Stimulated activated CD4-positive, alpha-beta T cell treated with anti-CD3 and anti-CD28 coated beads, Interleukin-15, amount 100 ng/mL, for 1 hour (primary cell): ENCODE data around the gene AP2S1.
"Not testable (repeated sequence)": the region's sequence is repeated elsewhere in the genome, so short reads cannot be mapped to it uniquely, and the experiment has no call there.

Experiments used
- DNase-seq, 2 donors: peaks; one replicate each; pipeline ENCODE4 v3.0.0-alpha.2; 2020; ENCODE audit warnings: low read depth in 1 of 2, low spot score in 1 of 2

AP2S1 gene

GRCh38 chr19:46844067-46844489 lies 6.6 kb downstream of the AP2S1 start:
- no peak for DNase-seq

GRCh38 chr19:46842791-46843190 lies 7.9 kb downstream of the AP2S1 start:
- no peak for DNase-seq

- DNase-seq: no peak
Measured at GRCh38 chr19:46841458-46842083, 9.1 kb downstream of the AP2S1 start.

DNA sequence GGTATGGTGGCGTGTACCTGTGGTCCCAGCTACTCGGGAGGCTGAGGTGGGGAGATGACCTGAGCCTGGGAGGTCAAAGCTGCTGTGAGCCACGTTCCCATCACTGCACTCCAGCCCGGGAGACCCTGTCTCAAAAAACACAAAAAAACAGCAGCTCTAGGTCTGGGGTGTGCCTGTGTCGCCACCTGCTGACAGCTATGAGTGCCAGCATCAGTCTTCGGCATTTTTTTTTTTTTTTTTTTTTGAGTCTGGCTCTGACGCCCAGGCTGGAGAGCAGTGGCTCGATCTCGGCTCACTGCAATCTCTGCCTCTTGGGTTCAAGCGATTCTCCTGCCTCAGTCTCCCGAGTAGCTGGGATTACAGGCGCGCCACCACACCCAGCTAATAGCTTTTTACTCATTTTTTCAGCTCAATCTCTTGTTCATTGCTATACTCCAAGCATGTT lies 10.1 kb downstream of the AP2S1 start:
- peak; percentile 20 to 27 for DNase-seq

GRCh38 chr19:46839752-46840497 lies 10.7 kb downstream of the AP2S1 start:
- DNase-seq: no peak

- DNase-seq: no peak
Measured at GRCh38 chr19:46838160-46838559, 12.5 kb downstream of the AP2S1 start.

DNA sequence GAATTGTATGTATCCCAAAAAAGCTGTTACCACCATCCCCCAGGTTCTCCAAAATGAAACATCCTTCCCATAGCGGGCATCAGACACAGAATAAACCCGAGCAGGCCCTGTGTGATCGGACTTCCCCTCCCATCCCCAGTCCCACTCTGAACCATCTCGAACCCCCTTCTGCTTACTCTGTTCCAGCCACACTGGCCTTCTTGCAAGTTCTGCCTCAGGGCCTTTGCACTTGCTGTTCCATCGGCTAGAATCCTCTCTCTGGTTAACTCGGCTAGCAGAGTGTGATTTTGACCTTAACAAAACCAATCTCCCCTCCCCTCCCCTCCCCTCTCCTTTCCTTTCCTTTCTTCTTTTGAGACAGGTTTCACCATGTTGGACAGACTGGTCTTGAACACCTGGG lies 15.7 kb downstream of the AP2S1 start:
- DNase-seq: no peak

DNA sequence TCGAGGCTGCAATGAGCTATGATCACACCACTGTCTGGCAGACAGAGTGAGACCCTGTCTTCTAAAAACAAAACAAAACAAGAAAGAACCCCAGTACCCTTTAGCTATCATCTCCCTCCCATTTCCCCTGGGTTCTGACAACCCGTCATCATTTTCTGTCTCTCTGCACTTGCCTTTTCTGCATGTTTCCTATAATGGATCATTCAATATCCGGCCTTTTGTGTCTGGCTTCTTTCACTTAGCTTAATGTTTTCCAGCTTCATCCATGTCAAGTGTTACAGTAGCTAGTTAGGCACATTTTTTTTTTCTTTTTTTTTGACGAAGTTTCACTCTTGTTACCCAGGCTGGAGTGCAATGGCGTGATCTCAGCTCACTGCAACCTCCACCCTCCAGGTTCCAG lies 16.5 kb downstream of the AP2S1 start:
- no peak for DNase-seq

DNA sequence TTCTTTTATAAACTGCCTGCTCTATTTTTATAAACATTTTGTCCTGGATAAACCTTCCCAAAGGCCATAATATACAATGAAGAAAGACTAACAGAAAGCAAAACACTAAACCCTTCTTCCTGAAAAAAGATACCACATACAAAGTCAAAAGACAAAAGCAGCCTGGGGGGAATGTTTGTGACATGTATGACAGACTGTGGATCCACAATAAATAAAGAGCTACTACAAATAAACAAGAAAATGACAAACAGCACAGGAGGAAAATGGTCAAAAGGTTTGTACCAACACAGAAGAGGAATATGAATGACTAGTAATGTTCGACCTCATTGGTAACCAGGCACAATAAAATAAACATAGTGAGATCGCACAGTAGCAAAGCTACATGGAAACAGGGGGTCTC lies 19.8 kb downstream of the AP2S1 start:
- no peak for DNase-seq

DNA sequence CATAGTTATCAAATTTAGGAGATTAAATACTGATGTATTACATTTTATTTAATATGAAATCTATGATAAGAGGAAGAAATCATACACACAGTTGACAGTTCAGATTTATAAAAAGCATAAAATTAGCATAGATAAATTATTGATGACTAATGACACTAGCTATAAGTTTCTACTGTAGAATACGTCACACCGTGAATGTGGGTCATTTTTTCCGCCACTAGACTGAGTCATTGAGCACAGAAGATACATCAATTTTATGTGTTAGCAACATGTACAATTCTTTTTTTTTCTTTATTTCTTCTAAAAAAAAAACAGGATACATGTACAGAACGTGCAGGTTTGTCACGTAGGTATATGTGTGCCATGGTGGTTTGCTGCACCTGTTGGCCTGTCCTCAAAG lies 22.2 kb downstream of the AP2S1 start:
- no peak for DNase-seq

GRCh38 chr19:46825731-46826055 lies 25.0 kb downstream of the AP2S1 start:
- DNase-seq: no peak

GRCh38 chr19:46824890-46825730 lies 25.5 kb downstream of the AP2S1 start:
- no peak for DNase-seq

- DNase-seq: no peak
Measured at GRCh38 chr19:46823049-46823448, 27.6 kb downstream of the AP2S1 start.

DNA sequence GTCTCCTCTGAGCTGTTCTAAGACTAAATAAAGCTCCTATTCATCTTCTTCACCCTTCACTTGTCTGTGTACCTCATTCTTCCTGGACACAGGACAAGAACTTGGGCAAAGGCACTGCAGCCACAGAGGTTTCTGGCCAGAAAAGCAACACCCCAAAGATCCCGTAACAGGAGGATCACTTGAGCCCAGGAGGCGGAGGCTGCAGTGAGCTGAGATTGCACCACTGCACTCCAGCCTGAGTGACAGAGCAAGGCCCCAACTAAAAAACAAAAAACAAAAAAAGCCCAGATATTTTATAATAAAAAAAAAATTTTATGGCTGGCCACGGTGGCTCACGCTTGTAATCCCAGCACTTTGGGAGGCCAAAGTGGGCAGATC lies 28.2 kb downstream of the AP2S1 start:
- not testable (repeated sequence) for DNase-seq

DNA sequence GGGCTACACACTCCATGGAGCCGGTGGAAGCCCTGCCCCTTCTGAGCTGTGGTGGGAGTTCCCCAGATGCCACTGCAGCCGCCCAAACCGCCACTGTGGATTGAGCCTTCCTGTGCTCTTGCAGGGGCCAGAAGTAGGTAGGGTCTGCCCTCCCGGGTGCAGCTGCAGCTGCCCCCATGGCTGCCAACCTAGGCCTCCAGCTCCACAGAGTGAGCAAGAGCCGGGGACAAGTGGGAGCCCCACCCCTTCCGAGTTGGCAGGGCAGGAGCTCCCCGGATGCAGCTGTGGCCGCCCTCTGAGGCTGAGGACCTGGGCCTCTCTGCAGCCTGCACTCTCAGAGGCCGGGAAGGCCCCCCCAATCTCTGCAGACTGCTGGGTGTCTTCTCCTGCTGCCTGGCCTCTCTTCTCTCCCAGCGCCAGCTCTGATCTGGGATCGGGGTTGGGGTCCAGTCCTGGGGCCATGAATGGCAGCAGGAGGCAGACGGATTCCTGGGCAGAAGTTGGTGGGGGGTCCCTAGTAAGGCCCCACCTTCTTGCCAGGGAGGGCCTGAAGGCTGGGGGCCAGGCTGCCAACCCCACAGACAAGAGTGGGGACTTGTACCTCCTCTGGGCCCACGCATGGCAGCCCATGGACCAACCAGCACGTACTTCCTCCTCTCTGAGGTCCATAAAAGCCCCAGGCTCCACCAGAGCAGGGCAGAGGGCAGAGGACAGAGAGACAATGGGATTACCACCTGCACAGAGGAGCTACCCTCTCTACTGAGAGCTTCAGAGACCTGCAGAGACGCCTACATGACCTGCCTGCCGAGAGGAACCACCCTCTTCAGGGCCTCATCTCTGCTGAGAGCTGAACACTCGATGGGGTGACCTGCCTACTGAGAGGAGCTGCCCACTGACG lies 28.9 kb downstream of the AP2S1 start:
- peak; percentile 18 to 40 for DNase-seq

GRCh38 chr19:46818812-46819211 lies 31.8 kb downstream of the AP2S1 start:
- DNase-seq: no peak

DNA sequence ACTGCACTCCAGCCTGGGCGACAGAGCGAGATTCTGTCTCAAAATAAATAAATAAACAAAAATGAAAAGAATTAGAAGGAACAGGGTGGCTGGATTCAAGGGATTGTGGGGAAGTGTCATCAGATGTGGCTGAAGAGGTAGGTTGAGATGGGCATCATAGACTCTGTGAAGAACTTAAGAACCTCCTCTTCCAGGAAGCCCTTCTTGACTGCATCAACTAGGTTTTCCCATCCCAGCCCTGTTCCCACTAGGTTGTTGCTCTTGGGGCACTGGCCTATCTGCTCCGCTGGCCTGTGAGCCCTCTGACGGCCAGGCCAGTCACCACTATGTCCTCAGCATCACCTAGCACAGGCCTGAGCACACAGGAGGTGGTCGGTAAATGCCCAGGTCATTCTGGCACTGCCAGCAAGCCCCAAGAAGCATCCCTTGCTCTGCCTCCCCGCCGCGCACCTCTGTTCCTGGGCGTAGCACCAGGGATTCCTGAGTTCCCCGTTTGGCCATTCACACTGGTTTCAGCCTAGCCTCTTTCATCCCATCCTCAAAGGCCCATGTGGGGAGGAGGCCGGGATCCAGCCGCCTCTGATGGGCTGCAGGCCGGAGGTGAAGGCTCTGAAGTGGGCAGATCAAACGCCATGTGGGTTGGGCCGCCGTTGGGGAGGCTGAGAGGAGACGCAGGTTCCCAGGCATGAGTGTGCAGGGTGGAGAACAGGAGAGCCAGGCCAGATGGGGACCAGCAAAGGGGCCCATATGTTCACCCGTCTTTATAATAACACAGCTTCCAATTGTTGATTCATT lies 34.6 kb downstream of the AP2S1 start:
- no peak for DNase-seq

GRCh38 chr19:46813839-46814358 lies 36.7 kb downstream of the AP2S1 start:
- DNase-seq: no peak

- DNase-seq: no peak
Measured at GRCh38 chr19:46812977-46813838, 37.4 kb downstream of the AP2S1 start.
